K562 (cell line): ENCODE results near the gene FAM171A2.

Source experiments
- CBX1 ChIP-seq: sonication (generic); IDR thresholded peaks from 2 replicates; pipeline ENCODE4 v1.6.1; 2016; ENCODE audit warnings: antibody characterized with exemption, low read depth, mild to moderate bottlenecking
- EZH2 ChIP-seq: IDR thresholded peaks from 2 replicates; pipeline ENCODE4 v1.6.1; 2012; ENCODE audit warnings: low read depth, mild to moderate bottlenecking, inconsistent platforms, low read length, borderline replicate concordance
- KLF10 ChIP-seq: fragments of 250-450 bp; sonication (Bioruptor Pico); IDR thresholded peaks from 2 replicates; pipeline ENCODE4 v1.6.1; 2021; ENCODE audit warnings: matching md5 sums
- NCOA1 ChIP-seq: fragments of 450-650 bp; IDR thresholded peaks from 2 replicates; pipeline ENCODE4 v1.6.1; 2016; ENCODE audit warnings: low read depth
- TAF7 ChIP-seq: fragments of 450-650 bp; IDR thresholded peaks from 2 replicates; pipeline ENCODE4 v1.6.1; 2016; ENCODE audit warnings: missing genetic modification characterization, missing compliant biosample characterization
- ZNF639 ChIP-seq, 2 experiments: fragments of 200-800 bp in 1 of 2; sonication (Bioruptor generic) in 1 of 2; sonication (generic) in 1 of 2; formaldehyde crosslinking in 1 of 2; IDR thresholded peaks in 1 of 2; conservative IDR thresholded peaks in 1 of 2; 2 replicates each; pipeline versions ENCODE4 v1.5.0 to v1.6.1; 2016 to 2020; ENCODE audit warnings: missing compliant biosample characterization in 1 of 2, missing genetic modification characterization in 1 of 2, missing genetic modification reagents in 1 of 2

DNA sequence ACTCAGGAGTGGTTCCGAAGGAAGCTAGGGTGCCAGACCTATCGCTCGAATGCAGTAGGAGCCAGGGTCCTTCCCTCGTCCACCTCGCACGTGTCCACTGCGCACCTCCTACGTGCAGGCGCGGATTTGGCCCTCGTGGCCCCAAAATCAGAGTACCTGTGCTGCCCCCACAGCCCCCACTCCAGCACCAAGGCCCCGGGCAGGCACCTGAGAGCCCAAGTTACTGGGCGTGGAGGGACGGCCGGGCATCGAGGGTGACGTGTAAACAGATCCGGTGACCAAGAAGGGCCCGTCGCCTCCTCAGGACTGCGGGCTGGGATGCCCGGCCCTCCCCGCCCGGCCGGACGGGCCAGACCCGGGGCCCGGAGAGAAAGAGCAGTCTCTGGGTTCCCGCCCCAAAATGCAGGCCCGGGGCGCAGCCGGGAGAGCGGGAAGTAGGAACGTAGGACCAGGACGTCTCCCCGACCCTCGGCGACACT is 39.5 kb downstream of the FAM171A2 start:
- TF ChIP-seq KLF10 (CRISPR knock-in tag) = no peak
- TF ChIP-seq CBX1 = no peak
- no peak for TF ChIP-seq EZH2
- TF ChIP-seq NCOA1 = no peak
- no peak for TF ChIP-seq TAF7 (tag)
- no peak; a peak in 1 of 4 replicates for TF ChIP-seq ZNF639 (CRISPR knock-in tag; conservative IDR thresholded peaks at IDR 0.05 in 1 of 2, IDR thresholded peaks at IDR 0.05 in 1 of 2)
